ENCODE measurements around the gene LHFPL3.

The LHFPL3 gene

GRCh38 chr7:104371216-104371979 lies 43.0 kb downstream of the LHFPL3 start:
- no peak overlapping the region for H3K9ac ChIP-seq (ENCODE audit: low read length)

GRCh38 chr7:104371980-104372357 lies 43.6 kb downstream of the LHFPL3 start:
- Histone ChIP-seq H3K9me3 (ENCODE audit: control insufficient read depth, low read length) (no peaks in the 10 kb centered on the region), H3K9ac (ENCODE audit: low read length) (no peak overlapping the region), H3K36me3 (ENCODE audit: control insufficient read depth, insufficient read depth, low read length, severe bottlenecking) (no peaks in the 10 kb centered on the region), H3K4me1 (ENCODE audit: control insufficient read depth, insufficient read depth, low read length) (no peaks in the 10 kb centered on the region), H3K27me3 (replicated peaks; ENCODE audit: control insufficient read depth, insufficient read depth, low read length) (no peaks in the 10 kb centered on the region), H3K4me3 (ENCODE audit: low read length) (no peak overlapping the region)
- no peak for DNase-seq (ENCODE audit: low read depth)

More at GRCh38 chr7:104371216-104371979, 43.0 kb downstream of the LHFPL3 start:
- no peaks in the 10 kb centered on the region for H3K27me3 ChIP-seq (replicated peaks; ENCODE audit: control insufficient read depth, insufficient read depth, low read length)
- no peak overlapping the region for H3K4me3 ChIP-seq (ENCODE audit: low read length)
- DNase-seq (ENCODE audit: low read depth): no peak
- H3K9me3 ChIP-seq (ENCODE audit: control insufficient read depth, low read length): no peaks in the 10 kb centered on the region
- no peaks in the 10 kb centered on the region for H3K4me1 ChIP-seq (ENCODE audit: control insufficient read depth, insufficient read depth, low read length)
- H3K36me3 ChIP-seq (ENCODE audit: control insufficient read depth, insufficient read depth, low read length, severe bottlenecking): no peaks in the 10 kb centered on the region

- Histone ChIP-seq H3K4me1 (ENCODE audit: control insufficient read depth, insufficient read depth, low read length) (no peaks in the 10 kb centered on the region), H3K4me3 (ENCODE audit: low read length) (no peak overlapping the region), H3K9ac (ENCODE audit: low read length) (no peak overlapping the region), H3K36me3 (ENCODE audit: control insufficient read depth, insufficient read depth, low read length, severe bottlenecking) (no peaks in the 10 kb centered on the region), H3K27me3 (replicated peaks; ENCODE audit: control insufficient read depth, insufficient read depth, low read length) (no peaks in the 10 kb centered on the region), H3K9me3 (ENCODE audit: control insufficient read depth, low read length) (peaks cover 16% of the 10 kb centered on the region)
- no peak for DNase-seq (ENCODE audit: low read depth)
Observed at GRCh38 chr7:104382616-104383015, 54.2 kb downstream of the LHFPL3 start.

GRCh38 chr7:104386943-104387342 lies 58.5 kb downstream of the LHFPL3 start:
- H3K4me1 ChIP-seq (ENCODE audit: control insufficient read depth, insufficient read depth, low read length): no peaks in the 10 kb centered on the region
- no peak for DNase-seq (ENCODE audit: low read depth)
- peaks cover 30% of the 10 kb centered on the region for H3K9me3 ChIP-seq (ENCODE audit: control insufficient read depth, low read length)
- H3K4me3 ChIP-seq (ENCODE audit: low read length): no peak overlapping the region
- H3K27me3 ChIP-seq (replicated peaks; ENCODE audit: control insufficient read depth, insufficient read depth, low read length): no peaks in the 10 kb centered on the region
- H3K36me3 ChIP-seq (ENCODE audit: control insufficient read depth, insufficient read depth, low read length, severe bottlenecking): no peaks in the 10 kb centered on the region
- H3K9ac ChIP-seq (ENCODE audit: low read length): no peak overlapping the region

- DNase-seq (ENCODE audit: low read depth): no peak
- Histone ChIP-seq H3K9me3 (ENCODE audit: control insufficient read depth, low read length) (peaks cover 30% of the 10 kb centered on the region), H3K27me3 (replicated peaks; ENCODE audit: control insufficient read depth, insufficient read depth, low read length) (no peaks in the 10 kb centered on the region), H3K4me1 (ENCODE audit: control insufficient read depth, insufficient read depth, low read length) (no peaks in the 10 kb centered on the region), H3K4me3 (ENCODE audit: low read length) (no peak overlapping the region), H3K36me3 (ENCODE audit: control insufficient read depth, insufficient read depth, low read length, severe bottlenecking) (no peaks in the 10 kb centered on the region), H3K9ac (ENCODE audit: low read length) (no peak overlapping the region)
Observed at GRCh38 chr7:104388222-104388621, 59.8 kb downstream of the LHFPL3 start.

GRCh38 chr7:104395162-104395561 lies 66.8 kb downstream of the LHFPL3 start:
- Histone ChIP-seq H3K9me3 (ENCODE audit: control insufficient read depth, low read length) (peaks cover 2% of the 10 kb centered on the region), H3K9ac (ENCODE audit: low read length) (no peak overlapping the region), H3K4me1 (ENCODE audit: control insufficient read depth, insufficient read depth, low read length) (no peaks in the 10 kb centered on the region), H3K4me3 (ENCODE audit: low read length) (no peak overlapping the region), H3K36me3 (ENCODE audit: control insufficient read depth, insufficient read depth, low read length, severe bottlenecking) (no peaks in the 10 kb centered on the region), H3K27me3 (replicated peaks; ENCODE audit: control insufficient read depth, insufficient read depth, low read length) (no peaks in the 10 kb centered on the region)
- no peak for DNase-seq (ENCODE audit: low read depth)

- Histone ChIP-seq H3K9me3 (ENCODE audit: control insufficient read depth, low read length) (peaks cover 2% of the 10 kb centered on the region), H3K4me1 (ENCODE audit: control insufficient read depth, insufficient read depth, low read length) (no peaks in the 10 kb centered on the region), H3K4me3 (ENCODE audit: low read length) (no peak overlapping the region), H3K27me3 (replicated peaks; ENCODE audit: control insufficient read depth, insufficient read depth, low read length) (no peaks in the 10 kb centered on the region), H3K9ac (ENCODE audit: low read length) (no peak overlapping the region), H3K36me3 (ENCODE audit: control insufficient read depth, insufficient read depth, low read length, severe bottlenecking) (no peaks in the 10 kb centered on the region)
- no peak for DNase-seq (ENCODE audit: low read depth)
Observed at GRCh38 chr7:104397442-104397841, 69.0 kb downstream of the LHFPL3 start.

- no peaks in the 10 kb centered on the region for H3K27me3 ChIP-seq (replicated peaks; ENCODE audit: control insufficient read depth, insufficient read depth, low read length)
- H3K9me3 ChIP-seq (ENCODE audit: control insufficient read depth, low read length): no peaks in the 10 kb centered on the region
- no peak for DNase-seq (ENCODE audit: low read depth)
- no peak overlapping the region for H3K9ac ChIP-seq (ENCODE audit: low read length)
- no peaks in the 10 kb centered on the region for H3K4me1 ChIP-seq (ENCODE audit: control insufficient read depth, insufficient read depth, low read length)
- no peak overlapping the region for H3K4me3 ChIP-seq (ENCODE audit: low read length)
- no peaks in the 10 kb centered on the region for H3K36me3 ChIP-seq (ENCODE audit: control insufficient read depth, insufficient read depth, low read length, severe bottlenecking)
Observed at GRCh38 chr7:104408371-104408770, 80.0 kb downstream of the LHFPL3 start.

GRCh38 chr7:104410742-104411141 lies 82.3 kb downstream of the LHFPL3 start:
- Histone ChIP-seq H3K4me1 (ENCODE audit: control insufficient read depth, insufficient read depth, low read length) (no peaks in the 10 kb centered on the region), H3K36me3 (ENCODE audit: control insufficient read depth, insufficient read depth, low read length, severe bottlenecking) (no peaks in the 10 kb centered on the region), H3K27me3 (replicated peaks; ENCODE audit: control insufficient read depth, insufficient read depth, low read length) (no peaks in the 10 kb centered on the region), H3K9ac (ENCODE audit: low read length) (no peak overlapping the region), H3K9me3 (ENCODE audit: control insufficient read depth, low read length) (no peaks in the 10 kb centered on the region), H3K4me3 (ENCODE audit: low read length) (no peak overlapping the region)
- no peak for DNase-seq (ENCODE audit: low read depth)

- H3K9me3 ChIP-seq (ENCODE audit: control insufficient read depth, low read length): no peaks in the 10 kb centered on the region
- no peak overlapping the region for H3K4me3 ChIP-seq (ENCODE audit: low read length)
Observed at GRCh38 chr7:104412911-104413310, 84.5 kb downstream of the LHFPL3 start.

GRCh38 chr7:104414216-104414615 lies 85.8 kb downstream of the LHFPL3 start:
- no peak for DNase-seq (ENCODE audit: low read depth)
- H3K36me3 ChIP-seq (ENCODE audit: control insufficient read depth, insufficient read depth, low read length, severe bottlenecking): no peaks in the 10 kb centered on the region
- H3K9ac ChIP-seq (ENCODE audit: low read length): no peak overlapping the region
- no peaks in the 10 kb centered on the region for H3K4me1 ChIP-seq (ENCODE audit: control insufficient read depth, insufficient read depth, low read length)
- no peaks in the 10 kb centered on the region for H3K9me3 ChIP-seq (ENCODE audit: control insufficient read depth, low read length)
- no peak overlapping the region for H3K4me3 ChIP-seq (ENCODE audit: low read length)
- H3K27me3 ChIP-seq (replicated peaks; ENCODE audit: control insufficient read depth, insufficient read depth, low read length): no peaks in the 10 kb centered on the region

More at GRCh38 chr7:104412911-104413310, 84.5 kb downstream of the LHFPL3 start:
- no peaks in the 10 kb centered on the region for H3K27me3 ChIP-seq (replicated peaks; ENCODE audit: control insufficient read depth, insufficient read depth, low read length)
- no peaks in the 10 kb centered on the region for H3K36me3 ChIP-seq (ENCODE audit: control insufficient read depth, insufficient read depth, low read length, severe bottlenecking)
- no peak for DNase-seq (ENCODE audit: low read depth)
- H3K4me1 ChIP-seq (ENCODE audit: control insufficient read depth, insufficient read depth, low read length): no peaks in the 10 kb centered on the region
- H3K9ac ChIP-seq (ENCODE audit: low read length): no peak overlapping the region

GRCh38 chr7:104415700-104416099 lies 87.3 kb downstream of the LHFPL3 start:
- Histone ChIP-seq H3K9ac (ENCODE audit: low read length) (no peak overlapping the region), H3K27me3 (replicated peaks; ENCODE audit: control insufficient read depth, insufficient read depth, low read length) (no peaks in the 10 kb centered on the region), H3K4me1 (ENCODE audit: control insufficient read depth, insufficient read depth, low read length) (no peaks in the 10 kb centered on the region), H3K9me3 (ENCODE audit: control insufficient read depth, low read length) (no peaks in the 10 kb centered on the region), H3K36me3 (ENCODE audit: control insufficient read depth, insufficient read depth, low read length, severe bottlenecking) (no peaks in the 10 kb centered on the region), H3K4me3 (ENCODE audit: low read length) (no peak overlapping the region)
- DNase-seq (ENCODE audit: low read depth): no peak
